Measurements from ENCODE around the gene HECTD1. TPM values are rescaled to one million over a fixed set of nuclear protein-coding genes. Genes with fewer than 3 reads are reported as not detected.
"Not testable (repeated sequence)": the region's sequence is repeated elsewhere in the genome, so short reads cannot be mapped to it uniquely, and the experiment has no call there.

HECTD1 gene
- total and polyA plus RNA-seq, 9 of the 15 experiments (the other 6 are each of a cell fraction or from before 2014, with no cell fraction given): 27.9 to 111 (median 78.1) TPM

- BruUV-seq (replicated peaks); H3K27me3 ChIP-seq (ENCODE audit: control insufficient read depth in 2 of 2, insufficient read depth in 2 of 2, low read length in 2 of 2); in situ Hi-C loops (cut with MboI); H3K9me3 ChIP-seq (replicated peaks; ENCODE audit: control insufficient read depth, insufficient read depth, low read depth, low read length); H3K4me3 ChIP-seq; H3K9ac ChIP-seq (ENCODE audit: insufficient read depth in 1 of 2, low read depth in 2 of 2, low read length in 2 of 2); H2AFZ ChIP-seq (ENCODE audit: low read depth, low read length); H3K27ac ChIP-seq (ENCODE audit: extremely low read depth, low read depth, low read length); H3K4me2 ChIP-seq (ENCODE audit: insufficient read depth, low read length); FAIRE-seq; ATAC-seq; H4K20me1 ChIP-seq (replicated peaks; ENCODE audit: control insufficient read depth, insufficient read depth, low read length); POLR2A ChIA-PET; DNase-seq (ENCODE audit: extremely low read depth in 1 of 4, low spot score in 3 of 4); intact Hi-C loops (cut with micrococcal nuclease); H3K9me1 ChIP-seq (ENCODE audit: control insufficient read depth, insufficient read depth, low read length): not testable (repeated sequence)
- Histone ChIP-seq H3K4me1 (replicated peaks in 1 of 2; ENCODE audit: control insufficient read depth in 2 of 2, insufficient read depth in 2 of 2, low read length in 2 of 2) (peaks cover 12 to 16% of the 10 kb centered on the region in 2 experiments; a peak in 4 of 5 replicates), H3K36me3 (ENCODE audit: control insufficient read depth, insufficient read depth, low read length) (peaks cover 36% of the 10 kb centered on the region), H3K79me2 (ENCODE audit: control insufficient read depth, insufficient read depth, low read length) (peaks cover 69% of the 10 kb centered on the region)
- 94% methylated on average over 9 of the region's 11 CpGs for whole genome bisulfite sequencing (ENCODE audit: insufficient coverage, low coverage, missing lambda C conversion rate)
- CTCF ChIA-PET (ENCODE audit: low intra/inter-chr PET ratio): interaction anchor here (0.5 kb wide), 1 partner anchor 10 kb away, joined by 3 read pairs; no protein-coding TSS in a partner anchor
- TF ChIP-seq ZNF146 (CRISPR knock-in tag; IDR thresholded peaks at IDR 0.05; ENCODE audit: unreplicated experiment): peak; percentile 86
These were observed 3.5 kb downstream of the HECTD1 start for GRCh38 chr14:31203899-31204592.

DNA sequence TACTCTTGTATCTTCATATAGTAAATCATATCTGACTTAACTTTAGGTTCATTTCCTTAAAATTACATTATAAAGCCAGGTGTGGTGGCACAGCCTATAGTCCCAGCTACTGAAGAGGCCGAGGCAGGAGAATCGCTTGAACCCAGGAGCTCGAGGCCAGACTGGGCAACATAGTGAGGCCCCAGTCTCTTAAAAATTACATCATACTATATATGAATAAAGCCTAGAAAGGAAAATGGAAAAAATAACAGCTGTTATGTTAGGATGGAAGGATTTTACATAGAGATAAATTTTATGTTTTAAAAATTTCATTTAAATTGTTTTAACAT is 4.2 kb downstream of the HECTD1 start:
- FAIRE-seq (no peak), ATAC-seq (no peak), DNase-seq (ENCODE audit: extremely low read depth in 1 of 4, low spot score in 3 of 4) (no peak)
- Histone ChIP-seq H3K4me3 (no peak overlapping the region), H3K4me1 (replicated peaks in 1 of 2; ENCODE audit: control insufficient read depth in 2 of 2, insufficient read depth in 2 of 2, low read length in 2 of 2) (peaks cover 12 to 13% of the 10 kb centered on the region in 2 experiments; a peak in 4 of 5 replicates), H3K27me3 (ENCODE audit: control insufficient read depth in 2 of 2, insufficient read depth in 2 of 2, low read length in 2 of 2) (no peaks in the 10 kb centered on the region), H3K9me1 (ENCODE audit: control insufficient read depth, insufficient read depth, low read length) (no peaks in the 10 kb centered on the region), H3K27ac (ENCODE audit: extremely low read depth, low read depth, low read length) (no peak overlapping the region), H3K79me2 (ENCODE audit: control insufficient read depth, insufficient read depth, low read length) (peaks cover 73% of the 10 kb centered on the region), H3K9ac (ENCODE audit: insufficient read depth in 1 of 2, low read depth in 2 of 2, low read length in 2 of 2) (no peak overlapping the region), H3K9me3 (replicated peaks; ENCODE audit: control insufficient read depth, insufficient read depth, low read depth, low read length) (no peaks in the 10 kb centered on the region), H2AFZ (ENCODE audit: low read depth, low read length) (no peak overlapping the region), H4K20me1 (replicated peaks; ENCODE audit: control insufficient read depth, insufficient read depth, low read length) (peaks cover 5% of the 10 kb centered on the region; the same call in 1 of the 2 replicates), H3K36me3 (ENCODE audit: control insufficient read depth, insufficient read depth, low read length) (peaks cover 41% of the 10 kb centered on the region), H3K4me2 (ENCODE audit: insufficient read depth, low read length) (no peak overlapping the region)
- BruUV-seq (replicated peaks): no TSS peak
- WGBS (ENCODE audit: insufficient coverage, low coverage, missing lambda C conversion rate): 97% methylated on average over 3 of the region's 3 CpGs
- ChIA-PET CTCF (ENCODE audit: low intra/inter-chr PET ratio) (no interaction called here), POLR2A (no interaction called here)
- intact Hi-C loops (cut with micrococcal nuclease) (no loop called here), in situ Hi-C loops (cut with MboI) (no loop called here)
- TF ChIP-seq RBM15 (IDR thresholded peaks at IDR 0.05; ENCODE audit: insufficient read depth, low read length) (no peak), PTRF (tag; IDR thresholded peaks at IDR 0.05) (no peak), PRDM10 (IDR thresholded peaks at IDR 0.05; ENCODE audit: partially characterized antibody) (no peak), NFE2 (IDR thresholded peaks at IDR 0.05; ENCODE audit: low read depth) (no peak), JUNB (CRISPR knock-in tag; conservative IDR thresholded peaks at IDR 0.05) (no peak), FUS (optimal IDR thresholded peaks at IDR 0.05; ENCODE audit: low read depth, low read length) (no peak), EZH2 (IDR thresholded peaks at IDR 0.05; ENCODE audit: borderline replicate concordance, low read depth, low read length) (no peak)
- TF ChIP-seq, protein P1, sequence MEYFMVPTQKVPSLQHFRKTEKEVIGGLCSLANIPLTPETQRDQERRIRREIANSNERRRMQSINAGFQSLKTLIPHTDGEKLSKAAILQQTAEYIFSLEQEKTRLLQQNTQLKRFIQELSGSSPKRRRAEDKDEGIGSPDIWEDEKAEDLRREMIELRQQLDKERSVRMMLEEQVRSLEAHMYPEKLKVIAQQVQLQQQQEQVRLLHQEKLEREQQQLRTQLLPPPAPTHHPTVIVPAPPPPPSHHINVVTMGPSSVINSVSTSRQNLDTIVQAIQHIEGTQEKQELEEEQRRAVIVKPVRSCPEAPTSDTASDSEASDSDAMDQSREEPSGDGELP (CRISPR knock-in tag; IDR thresholded peaks at IDR 0.05; ENCODE audit: borderline replicate concordance): no peak

Measured in K562 (cell line).